Psoas muscle (tissue), 8 donors: ENCODE data around the gene MTFP1. TPM values are rescaled to one million over a fixed set of nuclear protein-coding genes. Genes with fewer than 3 reads are reported as not detected.
"Not testable (repeated sequence)": the region's sequence is repeated elsewhere in the genome, so short reads cannot be mapped to it uniquely, and the experiment has no call there.

ENCODE experiments used
- ATAC-seq, 4 donors: fragments of 200-7000 bp; cut with Tn5 transposase; one replicate each; pipeline ENCODE4 v1.9.1; 2020; ENCODE audit warnings: moderate library complexity in 3 of 4, mild to moderate bottlenecking in 2 of 4
- DNase-seq, 2 donors: peaks; one replicate each; pipeline ENCODE4 v3.0.0-alpha.2; 2020
- H3K27ac ChIP-seq: fragments of 200-600 bp; one replicate; pipeline ENCODE4 v1.8.0; 2022
- H3K27me3 ChIP-seq, 3 donors: fragments of 200-600 bp in 1 of 3; one replicate each; pipeline versions ENCODE4 v1.6.1 to v1.8.0; 2013 to 2022; ENCODE audit warnings: low read length in 2 of 3, mild to moderate bottlenecking in 2 of 3, moderate library complexity in 1 of 3; ENCODE audit not compliant: insufficient read depth in 3 of 3
- H3K36me3 ChIP-seq, 2 donors: fragments of 200-600 bp in 1 of 2; one replicate each; pipeline versions ENCODE4 v1.6.1 to v1.8.0; 2013 to 2022; ENCODE audit warnings: low read depth in 1 of 2, mild to moderate bottlenecking in 1 of 2, moderate library complexity in 1 of 2; ENCODE audit not compliant: insufficient read depth in 1 of 2
- H3K4me1 ChIP-seq: fragments of 200-600 bp; one replicate; pipeline ENCODE4 v1.8.0; 2022
- H3K4me3 ChIP-seq: fragments of 200-600 bp; one replicate; pipeline ENCODE4 v1.8.0; 2022; ENCODE audit warnings: mild to moderate bottlenecking
- H3K9me3 ChIP-seq: fragments of 200-600 bp; one replicate; pipeline ENCODE4 v1.8.0; 2022
- CTCF ChIP-seq: fragments of 200-600 bp; IDR thresholded peaks from one replicate; pipeline ENCODE4 v1.8.0; 2022; ENCODE audit warnings: antibody characterized with exemption
- WGBS, 3 donors: extraction: QIAGEN DNeasy Blood & Tissue Kit; methylation state at CpG; one replicate each; pipeline versions ENCODE4 v1.1.6 to v1.1.7; 2013; 5-methylcytosine and 5-hydroxymethylcytosine counted together
- intact Hi-C, 2 donors: fragments of 100-400 bp; cut with DNase I; formaldehyde crosslinking; loops; one replicate each; pipeline versions ENCODE4 v1.11.0 to v1.14.2; 2022
- polyA plus RNA-seq, 3 donors: library from polyadenylated mRNA; stranded (reverse); fragments of 200-250 nt; gene quantifications; one replicate each; pipeline ENCODE4 v1.2.3, GENCODE V29; 2013
- total RNA-seq, 4 donors: library from RNA; stranded (reverse); fragmentation: NEBNext Ultra II Directional in 2 of 4; extraction: Animal tissue kit (Norgen Biotek cat#: 25700) in 2 of 4; gene quantifications; one replicate each; pipeline versions ENCODE4 v1.2.1 to v1.2.4, GENCODE V29; 2021 to 2023
- donor health status: healthy with polysubstance abuse.
- donor health status: DM: no; HTN: no; CAD: no; lungs with moderate emphysema.
- donor health status: Bipolar disorder and iron deficiency.
- donor health status: healthy.
- donor health status: DM: yes; HTN: yes; CAD: no.
- donor health status: DM: no; HTN: no; CAD: no.
- donor health status: DM: no; HTN: no; CAD: no.
- donor health status: DM: yes; HTN: yes; CAD: no.

Gene MTFP1
- total and polyA plus RNA-seq, 7 donors = 4.3 to 156 (median 50.8) TPM

- Histone ChIP-seq H3K27me3 (peaks cover 0 to 6% (median 0%) of the 10 kb centered on the region in 3 donors), H3K36me3 (no peaks in the 10 kb centered on the region), H3K4me1 (no peaks in the 10 kb centered on the region), H3K9me3 (no peaks in the 10 kb centered on the region), H3K4me3 (no peak overlapping the region), H3K27ac (no peak overlapping the region)
- no peak for TF ChIP-seq CTCF
- ATAC-seq (no peak), DNase-seq (no peak)
- 50 to 69% (median 55%) methylated on average over 4 of the region's 4 CpGs for WGBS, 3 donors
- intact Hi-C loops = no loop called here
Measured at GRCh38 chr22:30460147-30460546, 34.6 kb downstream of the MTFP1 start.

GRCh38 chr22:30460555-30460954 is 35.0 kb downstream of the MTFP1 start:
- H3K9me3 ChIP-seq, intact Hi-C loops, H3K36me3 ChIP-seq, H3K27me3 ChIP-seq, H3K4me3 ChIP-seq, DNase-seq, ATAC-seq, H3K4me1 ChIP-seq, H3K27ac ChIP-seq: not testable (repeated sequence)
- 78 to 84% (median 82%) methylated on average over 6 of the region's 6 CpGs for WGBS, 3 donors

GRCh38 chr22:30469165-30469564 is 43.6 kb downstream of the MTFP1 start:
- Histone ChIP-seq H3K4me3 (no peak overlapping the region), H3K27me3 (peaks cover 0 to 23% (median 3%) of the 10 kb centered on the region in 3 donors), H3K27ac (no peak overlapping the region), H3K4me1 (no peaks in the 10 kb centered on the region), H3K9me3 (no peaks in the 10 kb centered on the region), H3K36me3 (no peaks in the 10 kb centered on the region)
- intact Hi-C loops = no loop called here
- WGBS, 3 donors = 30 to 65% (median 41%) methylated on average over 2 of the region's 2 CpGs
- DNase-seq (no peak), ATAC-seq (no peak)
- no peak for TF ChIP-seq CTCF

- WGBS, 3 donors = 88 to 92% (median 88%) methylated on average over 2 of the region's 2 CpGs
Measured at GRCh38 chr22:30470655-30471054, 45.1 kb downstream of the MTFP1 start.

GRCh38 chr22:30471616-30472318 is 46.2 kb downstream of the MTFP1 start, which contains the start of gene SEC14L3:
Gene SEC14L3 (minus strand): TSS chr22:30472017. CDS start chr22:30471958, 59 bp downstream.
- H3K27ac ChIP-seq = no peak within 1 kb of the TSS
- no peaks in the 10 kb centered on the region for H3K9me3 ChIP-seq
- no peaks in the 10 kb centered on the region for H3K36me3 ChIP-seq
- no peaks in the 10 kb centered on the region for H3K4me1 ChIP-seq
- WGBS, 3 donors = 24 to 38% (median 29%) methylated on average over 13 of the region's 13 CpGs
- H3K27me3 ChIP-seq = peaks cover 0 to 22% (median 3%) of the 10 kb centered on the region in 3 donors
- intact Hi-C loops = no loop called here
- no peak for TF ChIP-seq CTCF
- no peak for DNase-seq
- no peak within 1 kb of the TSS for H3K4me3 ChIP-seq
- no peak for ATAC-seq

More at GRCh38 chr22:30470655-30471054, 45.1 kb downstream of the MTFP1 start:
- peaks cover 0 to 25% (median 3%) of the 10 kb centered on the region in 3 donors for H3K27me3 ChIP-seq
- no peak for TF ChIP-seq CTCF
- no peak overlapping the region for H3K4me3 ChIP-seq
- no peak overlapping the region for H3K27ac ChIP-seq
- H3K4me1 ChIP-seq = no peaks in the 10 kb centered on the region
- ATAC-seq (no peak), DNase-seq (no peak)
- intact Hi-C loops = no loop called here
- no peaks in the 10 kb centered on the region for H3K36me3 ChIP-seq
- no peaks in the 10 kb centered on the region for H3K9me3 ChIP-seq
